HG02588 (cell line): ENCODE data around the gene TKT.

ENCODE experiments used
- ATAC-seq: cut with Tn5 transposase; IDR thresholded peaks from one replicate; pipeline ENCODE4 v1.9.1; 2021; ENCODE audit warnings: mild to moderate bottlenecking, moderate library complexity; ENCODE audit not compliant: unreplicated experiment

TKT gene

DNA sequence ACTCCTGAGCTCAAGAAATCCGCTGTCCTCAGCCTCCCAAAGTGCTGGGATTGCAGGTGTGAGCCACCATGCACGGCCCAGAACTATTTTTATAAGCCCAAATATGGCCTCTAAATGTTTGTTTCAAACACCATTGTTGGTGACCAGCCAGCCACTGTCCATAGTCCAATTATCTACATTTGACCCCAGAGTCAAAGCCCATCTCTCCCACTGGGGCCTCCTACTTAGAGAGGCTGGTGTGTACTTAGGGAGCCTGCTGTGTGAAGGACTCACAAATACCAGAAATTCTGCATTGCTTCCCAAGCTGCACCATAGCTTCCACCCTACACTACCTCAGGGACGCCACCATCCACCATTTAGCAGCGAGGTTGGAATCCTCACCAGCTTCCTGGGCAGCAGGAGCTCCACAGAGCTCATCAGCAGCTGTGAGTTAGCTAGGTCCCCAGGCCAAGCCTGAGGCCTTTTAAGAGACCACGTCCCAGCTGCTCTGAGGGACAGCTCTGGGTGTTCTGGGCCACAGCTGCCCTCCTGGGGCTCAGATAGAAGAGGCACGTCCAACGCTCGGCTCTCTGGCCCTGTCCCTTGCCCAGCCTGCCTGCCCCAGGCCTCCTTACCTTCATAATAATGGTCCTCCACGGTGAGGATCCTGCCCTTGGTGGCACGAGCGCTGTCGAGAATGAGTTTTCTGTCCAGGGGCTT lies 29.5 kb downstream of the TKT start:
- no peak for ATAC-seq

- no peak for ATAC-seq
Measured at GRCh38 chr3:53225651-53226050, 30.2 kb downstream of the TKT start.

- no peak for ATAC-seq
Measured at GRCh38 chr3:53225181-53225580, 30.6 kb downstream of the TKT start.

DNA sequence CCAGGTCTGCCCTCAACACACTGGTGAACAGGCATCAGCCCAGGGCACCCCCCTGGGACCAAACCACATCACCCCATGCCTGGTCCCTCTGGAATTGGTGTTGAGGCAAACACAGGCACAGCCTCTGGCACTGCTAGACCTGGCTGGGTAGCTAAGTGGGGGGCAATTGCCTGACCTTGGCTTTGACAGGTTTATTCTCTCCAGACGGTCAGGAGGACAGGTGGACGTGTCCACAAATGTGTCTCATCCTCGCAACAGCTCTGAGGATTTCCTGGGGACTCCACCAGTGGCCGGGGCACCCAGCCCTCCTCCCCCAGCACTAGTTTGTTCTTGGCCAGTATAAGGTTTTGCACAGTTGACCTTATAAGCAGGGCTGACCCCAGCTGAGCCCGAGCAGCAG lies 31.3 kb downstream of the TKT start:
- no peak for ATAC-seq

DNA sequence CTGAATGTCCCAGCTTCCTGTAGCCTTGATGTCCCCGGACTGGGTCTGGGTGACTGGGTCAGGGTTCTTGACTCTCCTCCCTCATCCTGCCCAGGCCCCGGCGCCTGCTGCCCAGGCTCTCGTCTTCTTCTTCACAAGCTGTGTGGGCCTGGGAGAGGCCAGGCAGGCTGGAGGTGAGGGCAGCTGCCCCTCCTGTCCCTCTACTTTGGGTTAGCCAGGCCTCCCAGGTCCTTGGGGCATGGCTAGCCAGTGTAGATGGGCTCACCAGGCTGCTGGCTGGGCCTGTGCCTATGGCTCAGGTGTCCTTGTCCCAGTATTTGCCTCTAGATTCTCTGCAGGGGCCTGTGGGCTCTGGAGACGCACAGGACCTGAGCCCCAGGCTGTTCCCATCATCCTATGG lies 31.8 kb downstream of the TKT start:
- ATAC-seq: no peak

- no peak for ATAC-seq
Measured at GRCh38 chr3:53223541-53223966, 32.3 kb downstream of the TKT start.

GRCh38 chr3:53223025-53223424 lies 32.8 kb downstream of the TKT start:
- no peak for ATAC-seq

DNA sequence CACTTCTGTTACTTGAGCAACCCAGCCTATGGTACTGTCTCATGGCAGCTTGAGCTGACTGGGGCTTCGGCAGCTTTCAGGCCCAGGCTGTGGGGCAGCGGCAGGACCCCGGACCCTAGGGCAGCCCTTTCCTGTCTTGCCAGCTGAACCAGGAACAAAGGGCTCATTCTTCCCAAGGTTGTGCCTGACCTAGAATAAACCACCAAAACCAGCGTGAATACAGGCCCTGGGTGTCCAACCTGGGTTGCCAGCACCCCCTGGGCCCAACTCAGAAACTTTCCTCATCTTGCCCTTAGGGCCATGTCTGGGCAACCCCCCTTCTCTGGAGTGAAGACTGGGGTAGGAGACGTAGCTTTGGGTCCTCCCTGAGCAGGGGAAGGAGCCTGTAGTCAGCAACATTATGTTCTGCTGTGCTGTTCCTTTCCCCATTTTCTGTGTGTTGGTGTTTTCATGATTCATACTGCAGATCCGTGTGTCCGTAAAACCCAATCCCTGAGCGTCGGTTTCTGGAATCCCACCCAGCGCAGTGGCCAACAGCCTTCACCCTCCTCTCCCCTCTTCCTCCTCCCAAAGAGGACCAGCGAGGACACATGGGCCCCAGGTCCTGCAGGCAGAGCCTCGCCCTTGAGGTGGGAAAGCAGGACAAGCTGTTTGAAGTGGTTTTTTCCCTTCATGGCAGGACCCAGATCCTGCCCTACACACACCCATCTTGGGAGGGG lies 33.5 kb downstream of the TKT start:
- no peak for ATAC-seq

DNA sequence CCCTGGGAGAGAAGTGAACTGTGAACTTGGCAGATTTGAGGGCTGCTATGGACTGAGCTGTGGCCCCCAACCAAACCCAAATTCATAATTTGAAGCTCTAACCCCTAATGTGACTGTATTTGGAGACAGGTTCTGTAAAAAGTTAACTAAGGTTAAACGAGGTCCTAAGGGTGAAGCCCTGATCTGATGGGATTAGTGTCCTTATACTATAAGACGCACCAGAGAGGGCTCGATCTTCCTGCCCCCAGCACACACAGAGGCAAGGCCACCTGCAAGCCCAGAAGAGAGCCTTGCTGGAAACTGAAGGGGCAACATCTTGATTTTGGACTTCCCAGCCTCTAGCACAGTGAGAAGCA lies 34.0 kb downstream of the TKT start:
- no peak for ATAC-seq

GRCh38 chr3:53221345-53221744 lies 34.5 kb downstream of the TKT start:
- ATAC-seq: no peak

- ATAC-seq: no peak
Measured at GRCh38 chr3:53219895-53220483, 35.8 kb downstream of the TKT start.

GRCh38 chr3:53218131-53218530 lies 37.7 kb downstream of the TKT start:
- no peak for ATAC-seq

GRCh38 chr3:53217175-53217574 lies 38.6 kb downstream of the TKT start:
- ATAC-seq: no peak

GRCh38 chr3:53216723-53217122 lies 39.1 kb downstream of the TKT start:
- no peak for ATAC-seq

DNA sequence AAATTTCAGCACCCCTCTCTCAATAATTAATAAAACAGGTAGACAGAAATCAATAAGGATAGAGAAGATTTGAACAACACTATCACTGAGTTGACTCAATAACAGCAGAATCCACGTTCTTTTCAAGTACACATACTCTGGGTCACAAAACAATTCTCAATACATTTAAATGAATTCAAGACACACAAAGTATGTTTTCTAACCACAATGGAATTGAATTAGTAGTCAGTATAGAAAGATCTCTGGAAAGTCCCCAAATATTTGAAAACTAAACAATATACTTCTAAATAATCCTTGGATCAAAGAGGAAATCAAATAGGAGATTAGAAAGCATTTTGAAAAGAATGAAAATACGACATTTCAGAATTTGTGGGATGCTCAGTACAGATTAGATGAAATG lies 40.0 kb downstream of the TKT start:
- ATAC-seq: no peak

GRCh38 chr3:53213276-53213675 lies 42.5 kb downstream of the TKT start:
- ATAC-seq: no peak

GRCh38 chr3:53211706-53212702 lies 43.8 kb downstream of the TKT start:
- no peak for ATAC-seq

DNA sequence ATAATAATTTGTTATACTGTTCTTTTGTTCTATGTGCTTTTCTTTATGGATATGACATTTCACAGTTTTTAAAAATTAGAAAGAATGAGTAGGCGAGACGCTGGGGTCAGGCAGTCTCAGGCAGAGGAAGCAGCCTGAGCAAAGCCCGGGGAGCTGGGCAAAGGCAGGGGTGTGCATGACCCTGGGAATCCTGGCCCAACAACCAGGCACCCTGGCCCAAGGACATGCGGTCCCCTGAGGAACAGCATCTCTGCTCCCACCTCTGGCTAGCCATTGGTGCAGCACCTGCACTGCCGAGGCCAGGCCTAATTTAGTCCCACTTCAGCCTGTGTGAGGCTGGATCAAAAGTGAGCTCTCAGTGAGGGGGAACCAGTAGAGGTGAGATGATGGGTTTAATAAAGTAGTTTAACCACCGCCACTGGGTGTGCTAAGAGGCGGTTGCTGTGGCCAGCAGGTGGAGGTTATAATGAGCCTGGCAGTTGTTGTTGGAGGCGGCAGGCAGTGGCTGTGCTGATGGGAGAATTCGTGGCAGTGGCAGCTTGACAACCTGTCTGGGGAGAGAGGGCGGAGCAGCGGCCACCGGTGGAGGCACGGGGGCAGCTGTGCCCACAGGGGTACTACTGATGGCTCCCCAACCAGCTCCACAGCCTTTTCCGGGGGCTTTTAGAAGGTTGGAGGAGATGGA lies 53.3 kb downstream of the TKT start:
- no peak for ATAC-seq

DNA sequence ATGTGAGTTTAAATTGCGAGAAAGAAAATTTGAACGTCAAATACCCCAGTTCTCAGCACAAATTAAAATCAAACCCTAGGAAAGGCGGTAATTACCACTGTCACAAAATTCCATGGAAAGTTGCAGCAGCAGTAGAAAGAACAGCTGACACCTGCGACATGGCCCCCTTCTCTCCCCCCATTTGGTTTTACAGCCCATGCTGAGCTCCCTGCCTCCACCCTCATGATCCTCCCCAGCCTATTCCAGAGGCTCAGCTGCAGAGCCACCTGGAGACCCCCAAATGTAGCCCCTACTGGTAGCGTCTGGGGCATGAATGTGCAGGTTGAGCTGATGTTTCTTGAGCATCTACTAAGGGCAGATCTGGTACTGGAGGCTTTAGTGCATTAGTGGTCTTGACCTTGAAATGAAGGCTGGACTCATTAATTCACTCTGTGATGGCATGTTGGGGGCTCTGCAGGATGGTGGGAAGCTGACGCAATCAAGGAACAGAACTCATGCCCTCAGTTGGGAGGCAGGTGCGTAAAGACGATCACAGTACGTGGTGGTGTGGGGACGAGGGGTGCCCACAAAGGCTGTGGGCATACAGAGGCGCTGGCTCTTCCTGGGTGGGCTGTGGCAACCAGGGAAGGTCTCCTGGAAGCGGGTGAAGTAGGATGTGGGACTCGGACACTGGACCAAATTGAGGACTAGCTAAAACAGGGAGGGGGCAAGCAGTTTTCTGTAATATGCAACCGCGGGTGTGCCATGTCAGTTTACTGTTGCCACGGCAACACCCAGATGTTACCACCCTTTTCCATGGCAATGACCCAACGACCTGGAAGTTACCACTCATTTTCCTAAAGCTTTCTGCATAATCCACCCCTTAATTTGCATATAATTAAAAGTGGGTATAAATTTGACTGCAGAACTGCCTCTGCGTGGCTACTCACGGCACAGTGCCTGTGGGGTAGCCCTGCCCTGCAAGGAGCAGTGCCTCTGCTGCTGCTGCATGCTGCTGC lies 55.0 kb downstream of the TKT start:
- no peak for ATAC-seq
